ENCODE data around the gene TMEM168.
A peak's percentile ranks its signal among the peaks of the same experiment; 100 is the strongest.
"Not testable (repeated sequence)": the region's sequence is repeated elsewhere in the genome, so short reads cannot be mapped to it uniquely, and the experiment has no call there.

TMEM168 gene

GRCh38 chr7:112789817-112790585 is at the start of gene TMEM168:
TMEM168 (minus strand) TSS chr7:112790393; CDS start chr7:112784825, 5,568 bp downstream.
- DNase-seq (ENCODE audit: low spot score) = peak; percentile 57

- DNase-seq (ENCODE audit: low spot score) = not testable (repeated sequence)
Measured at GRCh38 chr7:112835928-112836327, 45.7 kb upstream of the TMEM168 start.

GRCh38 chr7:112833082-112833481 is 42.9 kb upstream of the TMEM168 start:
- DNase-seq (ENCODE audit: low spot score) = no peak

GRCh38 chr7:112830769-112831168 is 40.6 kb upstream of the TMEM168 start:
- DNase-seq (ENCODE audit: low spot score) = no peak

- DNase-seq (ENCODE audit: low spot score) = no peak
Measured at GRCh38 chr7:112828696-112829095, 38.5 kb upstream of the TMEM168 start.

- no peak for DNase-seq (ENCODE audit: low spot score)
Measured at GRCh38 chr7:112821345-112821744, 31.2 kb upstream of the TMEM168 start.

- DNase-seq (ENCODE audit: low spot score) = no peak
Measured at GRCh38 chr7:112819536-112819935, 29.3 kb upstream of the TMEM168 start.

GRCh38 chr7:112806156-112806555 is 16.0 kb upstream of the TMEM168 start:
- no peak for DNase-seq (ENCODE audit: low spot score)

GRCh38 chr7:112802406-112802805 is 12.2 kb upstream of the TMEM168 start:
- DNase-seq (ENCODE audit: low spot score) = no peak

- no peak for DNase-seq (ENCODE audit: low spot score)
Measured at GRCh38 chr7:112800486-112800885, 10.3 kb upstream of the TMEM168 start.

GRCh38 chr7:112799448-112800120 is 9.4 kb upstream of the TMEM168 start:
- no peak for DNase-seq (ENCODE audit: low spot score)

GRCh38 chr7:112798274-112799159 is 8.3 kb upstream of the TMEM168 start:
- no peak for DNase-seq (ENCODE audit: low spot score)

GRCh38 chr7:112796552-112796951 is 6.4 kb upstream of the TMEM168 start:
- DNase-seq (ENCODE audit: low spot score) = not testable (repeated sequence)

GRCh38 chr7:112792441-112792840 is 2.2 kb upstream of the TMEM168 start:
- DNase-seq (ENCODE audit: low spot score) = no peak

- DNase-seq (ENCODE audit: low spot score) = no peak
Measured at GRCh38 chr7:112791465-112792168, 1.4 kb upstream of the TMEM168 start.

- peak; percentile 11 for DNase-seq (ENCODE audit: low spot score)
Measured at GRCh38 chr7:112790586-112791003, 402 bp upstream of the TMEM168 start.

- peak; percentile 6 for DNase-seq (ENCODE audit: low spot score)
Measured at GRCh38 chr7:112789453-112789816, 758 bp downstream of the TMEM168 start.

GRCh38 chr7:112788778-112789343 is 1.3 kb downstream of the TMEM168 start:
- DNase-seq (ENCODE audit: low spot score) = no peak

GRCh38 chr7:112784603-112785002 is 5.6 kb downstream of the TMEM168 start:
- no peak for DNase-seq (ENCODE audit: low spot score)

- no peak for DNase-seq (ENCODE audit: low spot score)
Measured at GRCh38 chr7:112782498-112782897, 7.7 kb downstream of the TMEM168 start.

GRCh38 chr7:112781558-112781957 is 8.6 kb downstream of the TMEM168 start:
- DNase-seq (ENCODE audit: low spot score) = no peak

GRCh38 chr7:112781110-112781509 is 9.1 kb downstream of the TMEM168 start:
- DNase-seq (ENCODE audit: low spot score) = no peak

Measured in COLO829 (cell line).